ENCODE data around the gene PTPRCAP.

PTPRCAP gene

GRCh38 chr11:67401495-67402191, 35.8 kb downstream of the PTPRCAP start, which contains the start of gene PPP1CA:
PPP1CA (minus strand) TSS chr11:67401858; CDS start chr11:67401782, 76 bp downstream.
- CTCF ChIA-PET, result interaction anchor here (0.9 to 5.0 kb wide), 19 partner anchors 8 to 106 kb away, joined by 3 to 36 read pairs (median 6); partner anchors contain the start of genes CDK2AP2, PITPNM1, PTPRCAP and RAD9A
- DNase-seq, result peak; percentile 91
- H3K4me1 Mint-ChIP-seq, result peaks cover 73% of the 10 kb centered on the region
- H3K36me3 Mint-ChIP-seq, result peaks cover 55% of the 10 kb centered on the region
- peak within 1 kb of the TSS; percentile 96 for H3K4me3 Mint-ChIP-seq
- H3K27me3 Mint-ChIP-seq, result no peaks in the 10 kb centered on the region
- H3K9me3 Mint-ChIP-seq, result no peaks in the 10 kb centered on the region
- peak within 1 kb of the TSS; percentile 98 for H3K27ac Mint-ChIP-seq

GRCh38 chr11:67400942-67401494, 36.5 kb downstream of the PTPRCAP start:
- peak overlapping the region; percentile 96 for H3K4me3 Mint-ChIP-seq

DNA sequence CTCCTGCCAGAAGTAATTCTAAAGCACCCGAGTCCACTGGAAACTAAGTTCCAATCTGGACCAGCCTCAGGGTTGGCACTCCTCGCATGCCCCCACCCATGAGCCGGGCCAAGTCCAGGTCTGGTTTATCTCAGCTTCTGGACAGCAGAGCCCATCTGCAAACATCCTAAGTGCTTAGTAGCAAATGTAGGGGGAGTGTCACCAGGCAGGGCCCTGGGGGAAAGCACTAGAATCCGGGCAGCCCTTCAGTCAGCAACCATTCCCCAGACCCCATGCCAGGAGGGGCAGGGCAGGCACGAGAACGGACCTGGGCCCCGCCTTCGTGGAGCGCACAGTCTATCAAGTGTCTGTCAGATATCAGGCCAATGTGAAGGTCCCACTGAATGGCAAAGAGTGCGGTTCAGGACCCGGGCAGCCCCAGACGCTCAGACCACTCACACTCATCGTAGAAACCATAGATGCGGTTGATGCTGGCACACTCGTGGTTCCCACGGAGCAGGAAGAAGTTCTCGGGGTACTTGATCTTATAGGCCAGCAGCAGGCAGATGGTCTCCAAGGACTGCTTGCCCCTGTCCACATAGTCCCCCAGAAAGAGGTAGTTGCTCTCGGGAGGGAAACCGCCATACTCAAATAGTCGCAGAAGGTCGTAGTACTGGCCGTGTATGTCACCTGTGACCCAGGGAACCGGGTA, 37.1 kb downstream of the PTPRCAP start:
- peaks cover 50% of the 10 kb centered on the region for H3K36me3 Mint-ChIP-seq
- peak overlapping the region; percentile 86 for H3K27ac Mint-ChIP-seq
- no peaks in the 10 kb centered on the region for H3K27me3 Mint-ChIP-seq
- CTCF ChIA-PET, result interaction anchor here (0.6 to 5.0 kb wide), 15 partner anchors 8 to 107 kb away, joined by 3 to 36 read pairs (median 5); partner anchors contain the start of genes CDK2AP2, PITPNM1, PTPRCAP and RAD9A
- peaks cover 71% of the 10 kb centered on the region for H3K4me1 Mint-ChIP-seq
- H3K9me3 Mint-ChIP-seq, result no peaks in the 10 kb centered on the region
- DNase-seq, result no peak
- H3K4me3 Mint-ChIP-seq, result peak overlapping the region; percentile 96

More at GRCh38 chr11:67400942-67401494, 36.5 kb downstream of the PTPRCAP start:
- H3K27ac Mint-ChIP-seq, result peak overlapping the region; percentile 86
- H3K9me3 Mint-ChIP-seq, result no peaks in the 10 kb centered on the region
- no peak for DNase-seq
- CTCF ChIA-PET, result interaction anchor here (0.9 to 5.0 kb wide), 19 partner anchors 8 to 107 kb away, joined by 3 to 36 read pairs (median 6); partner anchors contain the start of genes CDK2AP2, PITPNM1, PTPRCAP and RAD9A
- H3K36me3 Mint-ChIP-seq, result peaks cover 53% of the 10 kb centered on the region
- H3K4me1 Mint-ChIP-seq, result peaks cover 74% of the 10 kb centered on the region
- no peaks in the 10 kb centered on the region for H3K27me3 Mint-ChIP-seq

DNA sequence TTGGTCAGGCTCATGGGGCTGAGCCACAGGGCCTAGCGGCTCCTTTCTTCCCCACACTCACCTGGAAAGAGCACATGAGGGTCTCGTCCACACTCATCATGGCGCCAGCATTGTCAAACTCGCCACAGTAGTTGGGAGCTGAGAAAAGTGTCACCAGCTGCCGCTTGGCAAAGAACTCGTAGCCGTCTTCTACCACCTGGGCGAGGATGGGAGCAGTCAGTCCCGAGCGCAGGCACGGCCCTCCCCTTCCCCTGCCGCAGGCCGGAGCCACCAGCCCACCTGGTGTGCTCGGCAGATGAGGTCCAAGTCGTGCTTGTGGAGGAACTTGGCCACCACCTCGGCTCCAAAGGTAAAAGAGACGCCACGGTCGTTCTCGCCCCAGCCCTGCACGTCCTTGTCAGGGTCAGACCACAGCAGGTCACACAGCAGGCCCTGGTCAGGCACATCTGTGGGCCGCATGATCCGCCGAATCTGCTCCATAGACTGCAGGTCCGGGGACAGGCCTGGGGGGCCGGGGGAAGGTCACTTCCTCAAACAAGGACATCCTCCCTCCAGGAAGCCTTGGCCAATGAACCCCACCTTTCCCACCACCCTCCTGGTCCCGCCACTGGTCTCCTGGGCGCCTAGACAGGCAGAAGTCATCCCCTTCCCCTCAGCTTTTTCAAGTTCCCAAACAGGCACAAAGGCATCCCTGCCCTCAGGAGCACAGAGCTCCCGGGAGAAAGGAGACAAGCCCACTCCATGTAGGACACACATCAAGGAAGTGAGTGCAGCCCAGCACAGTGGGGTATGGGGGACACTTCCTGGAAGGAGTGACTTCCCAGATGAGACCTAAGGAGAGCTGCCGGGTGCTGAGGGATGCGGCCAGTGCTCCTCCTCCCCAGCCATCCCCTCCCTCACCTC, 38.6 kb downstream of the PTPRCAP start:
- no peak for DNase-seq
- peak overlapping the region; percentile 78 for H3K27ac Mint-ChIP-seq
- peak overlapping the region; percentile 35 for H3K4me3 Mint-ChIP-seq
- peaks cover 65% of the 10 kb centered on the region for H3K4me1 Mint-ChIP-seq
- no peaks in the 10 kb centered on the region for H3K27me3 Mint-ChIP-seq
- peaks cover 44% of the 10 kb centered on the region for H3K36me3 Mint-ChIP-seq
- CTCF ChIA-PET, result interaction anchor here (0.7 to 1.1 kb wide), 2 partner anchors 40 to 114 kb away, joined by 3 read pairs; no protein-coding TSS in a partner anchor
- no peaks in the 10 kb centered on the region for H3K9me3 Mint-ChIP-seq

DNA sequence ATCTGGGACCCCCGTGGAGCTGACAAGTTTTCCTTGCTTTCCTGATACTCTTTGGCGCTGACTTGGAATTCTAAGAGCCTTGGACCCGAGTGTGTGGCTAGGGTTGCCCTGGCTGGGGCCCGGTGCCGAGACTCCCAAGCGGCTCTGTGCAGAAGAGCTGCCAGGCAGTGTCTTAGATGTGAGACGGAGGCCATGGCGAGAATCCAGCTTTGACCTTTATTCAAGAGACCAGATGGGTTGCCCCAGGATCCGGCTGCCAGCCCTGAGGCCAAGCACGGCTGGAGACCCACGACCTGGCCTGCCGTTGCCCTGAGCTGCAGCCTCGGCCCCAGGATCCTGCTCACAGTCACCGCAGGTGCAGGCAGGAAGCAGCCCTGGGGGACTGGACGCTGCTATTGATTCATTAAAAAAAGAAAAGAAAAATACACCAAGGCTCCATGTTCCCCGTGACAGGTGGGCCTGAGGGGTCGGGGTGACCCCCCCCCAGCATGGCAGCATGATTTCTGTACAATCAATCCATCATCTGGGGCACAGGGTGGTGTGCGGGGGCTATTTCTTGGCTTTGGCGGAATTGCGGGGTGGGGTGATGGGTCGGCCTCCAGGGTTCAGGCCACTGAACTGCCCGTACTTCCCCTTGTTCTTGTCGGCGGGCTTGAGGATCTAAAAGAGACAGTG, 39.4 kb downstream of the PTPRCAP start:
- Mint-ChIP-seq H3K27me3 (no peaks in the 10 kb centered on the region), H3K4me1 (peaks cover 66% of the 10 kb centered on the region), H3K36me3 (peaks cover 49% of the 10 kb centered on the region), H3K4me3 (peak overlapping the region; percentile 43), H3K9me3 (no peaks in the 10 kb centered on the region), H3K27ac (peak overlapping the region; percentile 78)
- DNase-seq, result no peak
- CTCF ChIA-PET, result interaction anchor here (1.1 kb wide), 1 partner anchor 41 kb away, joined by 3 read pairs; no protein-coding TSS in a partner anchor

- CTCF ChIA-PET, result no interaction called here
- H3K4me3 Mint-ChIP-seq, result peak overlapping the region; percentile 43
- H3K27ac Mint-ChIP-seq, result peak overlapping the region; percentile 76
- H3K9me3 Mint-ChIP-seq, result no peaks in the 10 kb centered on the region
- peaks cover 51% of the 10 kb centered on the region for H3K36me3 Mint-ChIP-seq
- no peak for DNase-seq
- H3K27me3 Mint-ChIP-seq, result no peaks in the 10 kb centered on the region
- peaks cover 65% of the 10 kb centered on the region for H3K4me1 Mint-ChIP-seq
Observed at GRCh38 chr11:67397536-67397935, 39.9 kb downstream of the PTPRCAP start.

DNA sequence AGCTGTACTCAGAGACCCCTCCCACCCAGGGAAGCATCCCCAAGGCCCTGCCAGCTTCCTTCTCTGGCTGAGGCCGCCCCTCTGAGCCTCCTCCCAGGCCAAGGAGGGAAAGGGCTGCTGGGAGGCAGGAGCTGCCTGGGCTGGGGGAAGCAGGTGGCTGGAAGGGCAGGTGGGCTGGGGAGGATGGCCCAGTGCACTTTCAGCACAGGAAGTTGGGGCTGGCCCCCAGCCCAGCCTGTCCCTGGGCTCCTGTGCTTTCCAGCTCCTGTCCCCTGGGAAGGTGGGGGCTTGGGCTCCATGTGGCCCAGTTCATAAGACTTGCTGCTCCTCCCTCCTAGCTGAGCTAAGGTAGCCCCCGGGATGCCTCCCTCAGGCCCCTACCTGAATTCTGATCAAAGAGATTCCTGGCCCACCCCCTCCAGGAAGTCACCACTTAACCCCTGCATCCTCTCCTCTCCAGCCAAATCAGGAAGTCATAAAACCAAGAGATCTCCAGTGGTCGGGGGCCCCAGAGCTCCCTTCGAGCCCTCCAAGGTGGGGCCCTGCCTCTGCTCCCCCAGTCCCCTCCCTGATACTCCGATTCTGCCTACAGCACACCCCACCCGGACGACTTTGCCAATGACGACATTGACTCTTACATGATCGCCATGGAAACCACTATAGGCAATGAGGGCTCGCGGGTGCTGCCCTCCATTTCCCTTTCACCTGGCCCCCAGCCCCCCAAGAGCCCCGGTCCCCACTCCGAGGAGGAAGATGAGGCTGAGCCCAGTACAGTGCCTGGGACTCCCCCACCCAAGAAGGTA, 40.7 kb downstream of the PTPRCAP start:
- Mint-ChIP-seq H3K27ac (peak overlapping the region; percentile 87), H3K27me3 (no peaks in the 10 kb centered on the region), H3K4me3 (peak overlapping the region; percentile 56), H3K4me1 (peaks cover 63% of the 10 kb centered on the region), H3K36me3 (peaks cover 53% of the 10 kb centered on the region), H3K9me3 (no peaks in the 10 kb centered on the region)
- no peak for DNase-seq
- CTCF ChIA-PET, result interaction anchor here (0.9 to 1.4 kb wide), 4 partner anchors 13 to 53 kb away, joined by 3 read pairs; no protein-coding TSS in a partner anchor

DNA sequence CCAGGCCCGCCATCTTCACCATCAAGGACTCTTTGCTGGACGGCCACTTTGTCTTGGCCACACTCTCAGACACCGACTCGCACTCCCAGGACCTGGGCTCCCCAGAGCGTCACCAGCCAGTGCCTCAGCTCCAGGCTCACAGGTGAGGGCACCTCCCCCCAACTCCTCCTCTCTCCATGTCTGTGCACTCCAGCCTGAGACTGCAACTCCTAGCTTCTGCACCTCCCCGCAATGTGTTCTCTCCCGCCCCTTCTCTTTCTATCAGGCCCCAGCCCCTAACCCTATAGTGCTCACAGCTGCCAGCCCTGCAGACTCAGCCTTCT, 41.3 kb downstream of the PTPRCAP start:
- H3K4me1 Mint-ChIP-seq, result peaks cover 65% of the 10 kb centered on the region
- peaks cover 53% of the 10 kb centered on the region for H3K36me3 Mint-ChIP-seq
- no peaks in the 10 kb centered on the region for H3K27me3 Mint-ChIP-seq
- DNase-seq, result no peak
- H3K4me3 Mint-ChIP-seq, result no peak overlapping the region
- no peaks in the 10 kb centered on the region for H3K9me3 Mint-ChIP-seq
- CTCF ChIA-PET, result interaction anchor here (0.9 to 1.4 kb wide), 4 partner anchors 12 to 53 kb away, joined by 3 read pairs; no protein-coding TSS in a partner anchor
- H3K27ac Mint-ChIP-seq, result peak overlapping the region; percentile 83

DNA sequence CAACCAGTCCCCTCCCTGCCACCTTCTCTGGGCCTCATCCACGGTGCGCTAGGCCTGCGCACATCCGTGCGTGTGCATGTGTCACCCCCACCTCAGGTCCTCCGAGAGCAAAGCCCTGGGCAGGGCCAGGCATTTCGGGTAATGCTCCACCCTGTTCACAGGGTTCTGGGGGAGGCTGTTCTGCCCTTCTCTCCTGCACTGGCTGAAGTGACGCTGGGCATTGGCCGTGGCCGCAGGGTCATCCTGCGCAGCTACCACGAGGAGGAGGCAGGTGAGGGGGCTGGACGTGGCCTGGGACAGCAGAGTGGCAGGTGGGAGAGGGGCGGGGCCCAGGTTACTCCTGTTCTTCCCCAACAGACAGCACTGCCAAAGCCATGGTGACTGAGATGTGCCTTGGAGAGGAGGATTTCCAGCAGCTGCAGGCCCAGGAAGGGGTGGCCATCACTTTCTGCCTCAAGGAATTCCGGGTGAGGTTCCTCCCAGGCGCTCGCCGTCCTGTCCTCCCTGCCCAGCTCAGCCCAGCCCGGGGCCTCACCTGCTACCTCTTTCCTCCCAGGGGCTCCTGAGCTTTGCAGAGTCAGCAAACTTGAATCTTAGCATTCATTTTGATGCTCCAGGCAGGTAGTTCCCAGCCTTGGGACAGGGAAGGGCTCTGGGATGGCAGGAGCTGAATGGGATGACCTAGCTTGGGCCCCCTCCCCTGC, 41.8 kb downstream of the PTPRCAP start:
- H3K27ac Mint-ChIP-seq, result peak overlapping the region; percentile 83
- CTCF ChIA-PET, result interaction anchor here (0.9 to 1.4 kb wide), 4 partner anchors 12 to 52 kb away, joined by 3 read pairs; no protein-coding TSS in a partner anchor
- H3K4me3 Mint-ChIP-seq, result no peak overlapping the region
- H3K36me3 Mint-ChIP-seq, result peaks cover 49% of the 10 kb centered on the region
- no peaks in the 10 kb centered on the region for H3K27me3 Mint-ChIP-seq
- H3K4me1 Mint-ChIP-seq, result peaks cover 70% of the 10 kb centered on the region
- DNase-seq, result no peak
- no peaks in the 10 kb centered on the region for H3K9me3 Mint-ChIP-seq

- Mint-ChIP-seq H3K9me3 (no peaks in the 10 kb centered on the region), H3K27me3 (no peaks in the 10 kb centered on the region), H3K27ac (no peak overlapping the region), H3K4me3 (peak overlapping the region; percentile 38), H3K4me1 (peaks cover 65% of the 10 kb centered on the region), H3K36me3 (peaks cover 40% of the 10 kb centered on the region)
- CTCF ChIA-PET, result interaction anchor here (0.9 to 1.2 kb wide), 2 partner anchors 29 to 74 kb away, joined by 3 read pairs; no protein-coding TSS in a partner anchor
- DNase-seq, result no peak
Observed at GRCh38 chr11:67393990-67394389, 43.5 kb downstream of the PTPRCAP start.

- CTCF ChIA-PET, result interaction anchor here (1.6 kb wide), 1 partner anchor 112 kb away, joined by 4 read pairs; the partner anchor contains the start of gene PITPNM1
Observed at GRCh38 chr11:67393437-67393836, 44.0 kb downstream of the PTPRCAP start.

More at GRCh38 chr11:67393437-67393836, 44.0 kb downstream of the PTPRCAP start:
- Mint-ChIP-seq H3K9me3 (no peaks in the 10 kb centered on the region), H3K27ac (no peak overlapping the region), H3K4me1 (peaks cover 63% of the 10 kb centered on the region), H3K36me3 (peaks cover 37% of the 10 kb centered on the region), H3K4me3 (peak overlapping the region; percentile 93), H3K27me3 (no peaks in the 10 kb centered on the region)
- DNase-seq, result no peak
